Ishikawa (cell line): ENCODE measurements around the gene GYG2.

Source experiments
- CEBPB ChIP-seq: IDR thresholded peaks from 2 replicates; pipeline ENCODE4 v1.6.1; 2012
- EGR1 ChIP-seq: IDR thresholded peaks from 2 replicates; pipeline ENCODE4 v1.6.1; 2012
- EP300 ChIP-seq: IDR thresholded peaks from 2 replicates; pipeline ENCODE4 v1.6.1; 2012; ENCODE audit warnings: borderline replicate concordance
- FOXM1 ChIP-seq: IDR thresholded peaks from 2 replicates; pipeline ENCODE4 v1.6.1; 2012; ENCODE audit warnings: low read depth, borderline replicate concordance
- NFIC ChIP-seq: IDR thresholded peaks from 2 replicates; pipeline ENCODE4 v1.6.1; 2012
- RAD21 ChIP-seq: IDR thresholded peaks from 2 replicates; pipeline ENCODE4 v1.6.1; 2012; ENCODE audit warnings: low read depth
- REST ChIP-seq: IDR thresholded peaks from 2 replicates; pipeline ENCODE4 v1.6.1; 2012; ENCODE audit warnings: low read depth, mild to moderate bottlenecking
- TAF1 ChIP-seq: IDR thresholded peaks from 2 replicates; pipeline ENCODE4 v1.6.1; 2012; ENCODE audit warnings: low read depth, mild to moderate bottlenecking
- TCF12 ChIP-seq: IDR thresholded peaks from 2 replicates; pipeline ENCODE4 v1.6.1; 2012; ENCODE audit warnings: low read depth
- TEAD4 ChIP-seq: IDR thresholded peaks from 2 replicates; pipeline ENCODE4 v1.6.1; 2012
- YY1 ChIP-seq: IDR thresholded peaks from 2 replicates; pipeline ENCODE4 v1.6.1; 2012; ENCODE audit warnings: low read depth
- ZBTB7A ChIP-seq: IDR thresholded peaks from 2 replicates; pipeline ENCODE4 v1.6.1; 2012; ENCODE audit warnings: low read depth
- TF ChIP-seq, protein P1 (sequence below): IDR thresholded peaks from 2 replicates; pipeline ENCODE4 v1.6.1; 2012
- TF ChIP-seq, protein P2 (sequence below): IDR thresholded peaks from 2 replicates; pipeline ENCODE4 v1.6.1; 2012

GYG2 gene

DNA sequence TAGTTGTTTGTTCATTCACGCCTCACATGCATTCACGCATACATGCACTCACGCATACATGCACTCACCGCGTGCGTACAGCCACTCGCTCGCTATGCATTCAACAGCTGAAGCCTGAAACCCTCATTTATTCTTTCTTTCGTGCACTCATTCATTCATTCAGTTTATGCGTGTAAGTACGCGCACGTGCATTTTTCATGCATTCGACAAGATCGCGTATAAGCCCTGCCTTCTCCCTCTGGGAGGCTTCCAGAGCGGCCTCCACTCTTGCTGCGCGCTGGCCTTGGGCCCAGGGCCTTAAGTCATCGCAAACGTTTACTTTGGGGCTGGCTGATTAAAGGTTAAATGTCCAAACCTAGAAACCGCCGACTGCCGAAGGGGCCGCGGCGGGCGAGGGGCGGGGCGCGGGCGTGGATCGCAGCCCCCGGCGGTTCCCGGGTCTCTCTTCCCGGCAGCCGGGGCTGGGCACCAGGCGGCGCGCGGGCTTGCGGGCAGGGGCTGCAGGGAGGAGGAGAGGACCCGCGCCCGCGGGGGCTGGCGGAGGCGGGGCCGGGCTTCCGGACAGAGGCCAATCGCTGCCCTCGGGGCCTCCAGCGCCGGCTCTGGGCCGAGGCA lies at the start of gene GYG2:
Gene GYG2, plus strand, starts transcription at position 587 of the 615 bp plus-strand sequence. CDS start 1,259 bp downstream, outside the sequence.
- TF ChIP-seq ZBTB7A (no peak), CEBPB (no peak), TCF12 (peak; percentile 13; the same call in 1 of the 2 replicates), RAD21 (no peak), REST (no peak), YY1 (no peak), FOXM1 (no peak), NFIC (peak; percentile 61), EP300 (no peak; the same call in 1 of the 2 replicates), EGR1 (no peak)
- TF ChIP-seq, protein P1, sequence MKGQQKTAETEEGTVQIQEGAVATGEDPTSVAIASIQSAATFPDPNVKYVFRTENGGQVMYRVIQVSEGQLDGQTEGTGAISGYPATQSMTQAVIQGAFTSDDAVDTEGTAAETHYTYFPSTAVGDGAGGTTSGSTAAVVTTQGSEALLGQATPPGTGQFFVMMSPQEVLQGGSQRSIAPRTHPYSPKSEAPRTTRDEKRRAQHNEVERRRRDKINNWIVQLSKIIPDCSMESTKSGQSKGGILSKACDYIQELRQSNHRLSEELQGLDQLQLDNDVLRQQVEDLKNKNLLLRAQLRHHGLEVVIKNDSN = no peak
- TF ChIP-seq, protein P2, sequence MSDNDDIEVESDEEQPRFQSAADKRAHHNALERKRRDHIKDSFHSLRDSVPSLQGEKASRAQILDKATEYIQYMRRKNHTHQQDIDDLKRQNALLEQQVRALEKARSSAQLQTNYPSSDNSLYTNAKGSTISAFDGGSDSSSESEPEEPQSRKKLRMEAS = peak; percentile 53; the same call in 1 of the 2 replicates

DNA sequence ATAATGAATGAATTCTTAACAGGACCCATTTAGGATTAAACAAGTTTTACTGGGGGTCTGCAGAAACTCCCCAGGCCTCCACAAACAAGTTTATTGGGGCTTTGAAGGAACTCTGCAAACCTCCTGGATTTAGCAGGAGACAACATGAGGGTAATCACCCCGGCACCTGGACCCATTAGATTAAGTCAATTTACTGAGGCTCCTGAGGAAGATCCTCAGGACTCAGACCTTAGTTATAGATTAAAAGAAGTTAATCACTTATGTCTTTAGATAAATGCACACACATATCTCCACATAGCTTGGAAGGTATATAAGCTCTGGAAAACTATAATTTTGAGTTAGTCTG lies 47.5 kb upstream of the GYG2 start:
- TF ChIP-seq EP300 (no peak), EGR1 (no peak), TCF12 (no peak), FOXM1 (no peak)

DNA sequence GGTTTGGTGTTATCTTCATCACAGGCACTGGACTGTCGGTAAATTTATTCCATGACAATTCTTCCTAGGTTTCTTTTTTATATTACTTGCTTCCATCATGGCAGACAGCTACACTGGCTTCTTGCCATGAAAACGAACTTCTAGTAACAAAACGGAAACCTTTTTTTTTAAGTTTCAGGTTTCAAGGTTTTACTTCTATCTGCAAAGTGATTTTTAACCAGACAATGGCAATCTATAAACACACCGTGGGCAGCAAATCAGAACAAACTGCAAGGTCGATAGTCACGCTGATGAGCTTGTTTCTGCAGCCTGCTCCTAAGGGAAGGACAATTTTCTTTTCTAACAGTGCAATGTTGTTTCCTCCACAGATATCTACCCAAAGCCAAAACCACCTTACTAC lies 47.0 kb upstream of the GYG2 start:
- no peak for TF ChIP-seq EGR1
- TF ChIP-seq, protein P1 = no peak
- TF ChIP-seq TAF1 = no peak
- TF ChIP-seq REST = no peak
- TF ChIP-seq NFIC = no peak
- TF ChIP-seq ZBTB7A = no peak
- no peak for TF ChIP-seq TCF12
- no peak for TF ChIP-seq FOXM1
- TF ChIP-seq, protein P2 = no peak
- no peak for TF ChIP-seq RAD21

DNA sequence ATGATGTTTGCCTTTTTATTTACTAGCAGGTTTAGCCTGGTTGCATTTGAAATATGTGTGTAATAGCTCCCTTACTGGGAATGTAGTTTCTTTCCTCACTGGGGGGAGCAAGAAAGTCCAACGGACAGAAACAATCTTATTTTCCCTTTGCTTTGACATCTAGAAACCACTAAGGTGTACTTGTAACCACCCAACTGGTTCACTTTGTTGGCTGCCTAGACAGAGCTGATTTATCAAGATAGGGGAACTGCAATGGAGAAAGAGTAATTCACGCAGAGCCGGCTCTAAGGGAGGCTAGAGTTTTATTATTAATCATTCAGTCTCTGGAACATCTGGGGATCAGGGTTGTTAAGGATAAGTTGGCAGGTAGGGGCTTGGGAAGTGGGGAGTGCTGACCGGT lies 46.6 kb upstream of the GYG2 start:
- TF ChIP-seq ZBTB7A (no peak), NFIC (no peak), RAD21 (no peak), TAF1 (no peak), EP300 (no peak), FOXM1 (no peak), TEAD4 (no peak), REST (no peak), TCF12 (no peak), EGR1 (no peak), CEBPB (no peak), YY1 (no peak)
- TF ChIP-seq, protein P1 = no peak
- TF ChIP-seq, protein P2 = no peak
